Anterior cingulate cortex (tissue), 58 donors: ENCODE measurements around the gene BDNF.
"Not testable (repeated sequence)": the region's sequence is repeated elsewhere in the genome, so short reads cannot be mapped to it uniquely, and the experiment has no call there.

Experiments used
- DNase-seq, 58 donors: peaks; one replicate each; lab custom pipeline; 2025; lab: John Stamatoyannopoulos, UW

The BDNF gene

DNA sequence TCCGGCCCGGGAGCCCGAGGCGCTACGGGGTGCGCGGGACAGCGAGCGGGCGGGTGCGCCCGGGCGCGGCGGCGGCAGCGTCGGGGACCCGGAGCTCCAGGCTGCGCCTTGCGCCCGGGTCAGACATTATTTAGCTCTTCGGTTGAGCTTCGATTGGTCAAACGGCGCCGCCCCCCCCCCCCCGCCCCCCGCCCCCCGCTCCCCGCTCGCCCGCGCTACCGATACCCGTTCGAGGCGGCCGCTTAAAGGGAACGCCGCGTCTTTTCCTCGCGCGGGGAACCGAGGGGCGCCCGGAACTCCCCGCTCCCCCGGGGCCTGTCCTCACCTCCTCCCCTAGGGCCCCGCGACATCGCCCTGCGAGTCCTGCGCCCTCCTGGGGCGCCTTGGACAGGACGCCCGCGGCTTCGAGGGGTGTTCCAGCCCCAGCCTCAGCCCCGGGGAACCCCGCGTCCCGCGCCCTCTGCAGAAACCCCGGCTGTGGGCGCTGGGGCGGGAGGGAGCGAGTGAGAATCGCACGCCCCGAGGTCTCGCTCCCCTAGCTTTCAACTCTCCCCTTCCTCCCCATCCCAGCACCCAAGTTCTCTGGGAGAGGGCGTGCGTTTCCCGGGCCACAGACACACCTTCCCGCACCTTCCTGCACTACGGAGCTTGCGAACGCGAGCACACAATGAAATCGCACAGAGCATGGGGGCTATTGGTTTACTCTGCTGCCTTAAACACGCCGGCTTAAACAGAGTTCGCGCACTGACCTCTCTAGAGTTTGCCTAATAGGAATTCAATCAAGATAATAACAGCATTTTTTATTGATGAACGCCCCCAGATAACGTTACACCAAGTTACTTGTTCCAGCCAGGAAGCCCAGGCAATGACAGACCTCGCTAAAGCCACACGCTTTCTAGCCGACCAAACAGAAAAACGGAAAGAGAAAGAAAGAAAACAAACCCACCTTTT is at the start of gene BDNF:
TSS of gene BDNF (minus strand) at position 105 of the 951 bp plus-strand sequence. CDS start 41,891 bp downstream, outside the sequence.
- peak in 1 of 58 donors; percentile 21 for DNase-seq

DNA sequence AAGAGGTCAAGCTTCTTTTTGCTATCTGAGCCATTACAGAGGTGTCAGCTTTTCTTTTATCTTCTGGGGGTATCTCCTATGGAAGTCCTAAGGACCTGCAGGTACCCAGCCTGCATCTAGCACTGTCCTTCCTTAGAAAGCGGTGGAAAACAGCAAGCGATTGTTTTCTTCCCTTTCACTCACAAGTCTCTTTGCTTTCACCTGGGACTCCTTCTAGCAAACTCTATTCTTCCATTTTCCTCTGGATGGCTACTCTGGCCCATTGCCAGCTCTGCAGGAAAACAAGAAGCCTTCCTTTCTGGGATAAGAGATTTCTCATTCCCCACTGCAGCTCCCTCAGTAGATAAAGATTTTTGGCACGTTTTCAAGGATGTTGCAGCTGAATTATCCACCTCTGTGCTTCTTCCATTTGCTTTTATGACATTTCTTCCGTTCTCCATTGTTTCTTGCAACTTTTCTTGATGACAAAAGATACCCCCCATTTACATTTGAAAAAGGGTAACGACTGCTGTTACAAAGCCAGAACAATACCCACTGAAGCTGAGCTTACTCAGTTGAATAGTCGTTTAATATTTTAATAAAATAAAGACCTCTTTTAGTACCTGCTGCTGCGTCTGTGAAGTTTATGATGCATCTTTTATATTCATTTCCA is 40.2 kb upstream of the BDNF start:
- DNase-seq = no peak

DNA sequence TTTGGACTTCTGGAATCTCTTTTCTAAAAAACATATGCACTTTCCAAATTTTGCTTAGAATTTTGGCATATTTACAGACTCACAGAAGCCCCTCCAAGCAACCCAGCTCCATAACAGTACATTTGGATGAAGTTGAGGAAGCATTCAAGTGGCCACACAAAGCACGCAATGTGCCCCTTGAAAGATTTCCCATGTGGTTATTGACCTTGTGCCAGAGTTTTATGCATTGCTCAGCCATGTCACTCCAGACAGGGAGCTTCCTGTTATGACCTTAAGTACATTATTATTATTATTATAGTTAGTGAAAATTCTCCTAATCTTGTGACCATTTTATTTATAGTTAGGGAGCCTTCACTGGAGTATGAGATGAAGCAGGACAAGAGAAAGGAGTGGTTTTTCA is 35.0 kb upstream of the BDNF start:
- no peak for DNase-seq

DNA sequence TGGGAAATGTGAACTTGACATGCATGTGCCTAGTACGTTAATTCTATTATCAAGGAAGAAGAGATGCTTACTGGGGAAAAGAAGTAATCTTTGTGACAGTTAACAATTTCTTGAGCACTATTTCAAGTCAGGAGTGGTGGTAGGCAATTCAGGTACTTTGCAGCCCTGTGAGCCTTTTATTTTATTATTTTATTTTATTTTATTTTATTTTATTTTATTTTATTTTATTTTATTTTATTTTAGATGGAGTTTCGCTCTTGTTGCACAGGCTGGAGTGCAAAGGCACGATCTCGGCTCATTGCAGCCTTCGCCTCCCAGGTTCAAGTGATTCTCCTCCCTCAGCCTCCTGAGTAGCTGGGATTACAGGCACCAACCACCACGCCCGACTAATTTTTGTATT is 31.5 kb upstream of the BDNF start:
- not testable (repeated sequence) for DNase-seq

DNA sequence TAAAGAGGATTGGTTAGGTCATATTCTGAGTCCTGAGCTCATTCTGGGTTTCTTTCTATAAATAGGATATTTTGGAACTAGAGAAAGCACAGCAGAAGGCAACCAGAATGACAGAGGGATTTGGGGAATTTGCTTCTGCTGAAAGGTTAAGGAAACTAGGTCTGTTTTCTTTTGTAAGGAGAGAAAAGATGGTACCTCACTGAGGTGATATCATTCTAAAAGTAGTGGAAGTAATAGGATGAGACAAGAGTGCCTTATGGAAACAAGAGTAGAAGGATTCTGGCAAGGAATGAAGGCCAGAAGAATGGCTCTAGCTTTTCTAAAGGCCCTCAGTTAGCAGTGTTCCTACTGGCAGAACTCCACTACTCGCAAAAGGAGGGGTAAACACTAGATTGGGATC is 26.7 kb upstream of the BDNF start:
- no peak for DNase-seq

DNA sequence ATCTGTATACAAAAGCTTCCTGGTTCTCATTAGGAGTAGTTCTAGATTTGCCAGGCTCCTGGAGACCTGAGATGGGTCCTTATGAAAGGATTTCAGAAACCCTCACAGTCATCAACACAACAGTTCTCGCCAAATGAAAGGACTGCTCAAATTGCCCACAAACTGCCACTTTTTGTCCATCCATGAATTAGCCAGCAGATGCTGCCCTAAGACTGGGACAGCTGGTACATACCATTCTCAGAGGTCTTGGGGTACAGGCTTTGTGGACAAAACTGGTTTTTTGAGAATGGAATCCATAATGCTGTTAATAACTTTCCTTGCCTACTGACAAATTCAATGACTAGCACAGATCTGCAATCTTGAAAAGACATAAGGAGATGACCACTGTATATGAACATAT is 23.4 kb upstream of the BDNF start:
- no peak for DNase-seq

DNA sequence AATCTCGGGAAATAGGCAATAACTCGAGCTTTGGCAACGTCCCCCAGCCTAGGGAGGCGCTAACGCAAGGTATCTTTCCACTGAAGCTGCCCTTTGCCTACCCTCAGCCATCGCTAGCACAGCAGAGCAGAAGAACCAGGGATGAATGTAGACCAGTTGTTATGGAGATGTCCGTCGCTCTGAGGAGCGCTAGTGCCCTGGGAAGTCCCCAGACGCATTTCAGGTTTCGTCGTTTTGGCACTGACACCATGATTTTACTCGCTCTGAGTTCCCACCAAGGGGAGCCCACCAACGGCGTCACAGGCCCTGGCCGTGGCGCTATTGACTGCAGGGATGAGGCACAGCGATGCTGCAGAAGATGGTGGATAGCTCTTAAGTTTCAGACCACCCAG is 22.7 kb upstream of the BDNF start:
- peak in 1 of 58 donors; percentile 24 for DNase-seq

DNA sequence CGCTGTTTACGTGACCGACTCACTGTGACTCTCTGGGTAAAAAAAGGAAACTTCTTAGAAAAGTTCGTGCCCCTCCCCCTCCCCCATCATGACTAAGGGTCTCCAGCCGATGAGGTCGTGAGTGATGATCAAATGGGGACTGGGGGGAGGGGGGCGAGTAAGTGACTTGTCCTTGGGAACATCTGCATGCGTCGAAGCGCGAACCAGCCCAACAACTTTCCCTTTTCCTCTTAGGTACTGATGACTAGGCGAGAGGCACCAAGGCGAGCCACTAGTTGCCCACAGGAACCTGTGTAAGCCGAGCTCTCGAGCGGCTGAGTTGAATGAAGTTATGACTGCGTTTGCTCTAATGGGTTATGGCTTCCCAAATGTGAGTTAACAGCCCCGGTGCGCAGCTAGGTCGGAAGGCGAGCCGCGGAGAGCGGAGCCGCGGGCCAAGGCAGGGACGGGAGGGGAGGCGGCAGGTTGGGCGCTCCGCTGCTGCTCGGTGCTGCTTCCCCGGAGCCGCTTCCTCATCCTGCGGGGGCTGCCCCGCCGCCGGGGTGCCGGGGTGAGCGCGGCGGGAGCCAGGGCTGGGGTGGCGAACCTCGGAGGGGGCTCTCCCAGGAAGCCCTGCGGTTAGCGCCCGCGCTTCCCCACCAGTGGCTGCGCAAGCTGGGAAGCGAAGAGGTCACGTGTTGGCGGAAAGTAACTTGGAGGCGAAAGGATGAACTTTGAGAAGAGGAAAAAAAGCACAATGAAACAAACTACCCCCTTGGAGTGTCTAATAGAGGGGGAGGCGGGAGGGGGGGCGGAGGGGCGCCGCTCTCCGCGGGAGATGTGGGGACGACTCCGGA is 22.1 kb upstream of the BDNF start:
- no peak for DNase-seq

DNA sequence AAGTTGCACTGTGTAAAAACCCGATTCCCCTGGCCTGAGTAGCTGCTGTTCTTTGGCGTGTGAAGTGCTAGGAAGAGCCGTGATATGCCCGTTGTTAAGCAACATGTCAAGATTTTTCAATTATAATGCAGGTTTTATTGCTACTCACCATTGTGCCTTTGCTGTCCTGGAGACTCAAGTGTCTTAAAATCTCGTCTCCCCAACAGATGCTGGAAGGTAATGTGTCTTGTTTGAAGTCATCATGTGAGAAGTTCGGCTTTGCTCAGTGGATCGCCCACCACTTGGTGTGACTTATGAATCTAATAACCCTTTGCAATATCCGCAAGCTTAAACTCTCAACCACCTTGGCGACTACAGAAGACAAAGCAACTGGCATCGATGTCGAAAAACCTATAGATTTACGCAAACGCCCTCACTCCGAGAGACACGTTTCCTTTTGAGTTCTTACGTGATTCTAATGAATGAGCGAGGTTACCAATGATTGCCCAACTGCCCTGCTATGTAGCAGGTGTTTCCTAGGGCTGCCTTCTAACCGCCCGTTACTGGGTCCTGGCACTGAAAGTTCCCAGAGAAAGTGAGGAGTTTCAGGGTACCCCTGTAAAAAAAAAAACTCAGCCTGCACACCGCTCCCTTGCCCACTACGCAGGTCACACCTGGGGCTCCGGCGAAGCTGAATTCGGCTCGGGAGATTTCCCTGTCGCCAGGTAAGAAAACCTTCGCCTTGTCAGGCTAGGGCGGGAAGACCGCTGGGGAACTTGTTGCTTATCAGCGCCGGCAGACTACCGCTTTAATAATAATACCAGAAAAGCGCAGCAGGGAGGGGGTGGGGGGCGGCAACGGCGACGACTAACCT is 21.2 kb upstream of the BDNF start:
- no peak for DNase-seq

DNA sequence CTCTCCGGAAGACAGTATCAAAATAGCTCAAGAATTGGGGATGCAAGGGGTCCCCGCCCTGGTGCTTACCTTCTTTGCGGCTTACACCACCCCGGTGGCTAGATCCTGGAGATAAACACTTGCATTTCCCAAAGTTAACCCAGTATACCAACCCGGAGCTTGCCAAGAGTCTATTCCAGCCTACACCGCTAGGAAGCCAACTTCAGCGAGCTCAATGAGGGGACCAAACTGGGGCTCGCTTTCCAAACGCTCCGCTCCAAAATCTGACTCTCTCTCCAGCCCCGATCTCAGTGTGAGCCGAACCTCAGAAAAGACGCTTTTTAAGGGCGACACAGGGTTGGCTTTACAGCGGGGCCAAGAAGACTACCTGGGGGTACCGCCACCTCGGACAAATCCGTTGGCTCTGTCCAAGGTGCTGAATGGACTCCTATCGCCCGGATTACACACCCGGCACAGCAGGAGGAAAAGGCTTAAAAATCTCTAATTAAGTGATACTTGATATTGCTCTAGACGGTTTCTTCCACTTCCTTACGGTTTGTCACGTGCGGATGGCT is 20.1 kb upstream of the BDNF start:
- peak in 1 of 58 donors; percentile 6 for DNase-seq

DNA sequence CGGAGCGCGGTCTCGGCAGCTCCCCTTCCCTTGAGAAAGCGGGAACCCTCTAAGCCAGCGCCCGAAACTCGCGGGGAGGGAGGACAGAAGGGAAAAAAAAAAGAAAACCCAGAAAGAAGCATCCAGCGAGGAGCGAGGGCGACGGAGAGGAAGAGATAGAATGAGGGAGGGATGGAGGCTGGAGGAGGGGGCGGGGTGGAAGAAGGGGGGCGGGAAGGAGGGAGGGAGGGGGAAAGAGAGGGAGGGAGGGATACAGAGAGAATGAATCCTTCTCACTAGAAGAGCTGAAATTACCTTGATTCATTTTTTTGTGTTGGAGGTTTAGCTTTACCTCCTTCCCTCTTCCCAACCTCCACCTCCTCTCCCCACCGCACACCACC is 19.3 kb upstream of the BDNF start:
- no peak for DNase-seq

DNA sequence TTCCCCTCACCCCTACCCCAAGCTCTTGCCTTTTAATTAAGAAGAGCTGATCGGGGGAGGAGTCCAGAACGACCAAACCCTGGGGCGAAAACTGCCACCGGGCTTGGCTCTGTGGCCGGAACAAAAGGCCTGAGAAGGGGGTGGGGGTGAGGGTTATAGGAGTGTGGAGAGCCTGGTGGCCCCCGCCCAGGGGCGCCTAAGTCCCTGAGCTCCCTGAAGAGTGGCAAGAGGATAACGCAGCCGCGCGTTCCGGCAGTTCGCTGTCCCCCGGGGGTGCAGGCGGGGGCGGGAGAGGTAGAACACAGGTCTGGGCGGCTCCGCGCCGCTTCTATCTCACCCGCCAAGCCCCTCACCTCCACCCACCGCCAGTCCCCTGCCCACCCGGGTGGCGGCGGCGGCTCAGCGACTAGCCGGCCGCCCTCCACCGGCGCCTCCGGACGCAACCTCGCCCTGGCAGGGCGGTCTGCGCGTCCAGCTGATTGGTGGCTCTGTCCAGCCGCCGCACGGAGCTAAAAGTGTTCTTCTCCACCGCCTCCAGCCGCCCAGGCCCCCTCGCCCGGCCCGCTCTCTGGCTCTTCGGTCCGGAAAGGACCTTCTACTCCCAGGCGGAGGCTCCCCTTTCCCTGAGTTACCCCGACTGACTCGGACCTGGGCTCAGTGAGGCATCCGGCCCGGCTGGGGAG is 18.7 kb upstream of the BDNF start:
- DNase-seq = peak in 3 of 58 donors; percentile 9 to 53 (median 45)

DNA sequence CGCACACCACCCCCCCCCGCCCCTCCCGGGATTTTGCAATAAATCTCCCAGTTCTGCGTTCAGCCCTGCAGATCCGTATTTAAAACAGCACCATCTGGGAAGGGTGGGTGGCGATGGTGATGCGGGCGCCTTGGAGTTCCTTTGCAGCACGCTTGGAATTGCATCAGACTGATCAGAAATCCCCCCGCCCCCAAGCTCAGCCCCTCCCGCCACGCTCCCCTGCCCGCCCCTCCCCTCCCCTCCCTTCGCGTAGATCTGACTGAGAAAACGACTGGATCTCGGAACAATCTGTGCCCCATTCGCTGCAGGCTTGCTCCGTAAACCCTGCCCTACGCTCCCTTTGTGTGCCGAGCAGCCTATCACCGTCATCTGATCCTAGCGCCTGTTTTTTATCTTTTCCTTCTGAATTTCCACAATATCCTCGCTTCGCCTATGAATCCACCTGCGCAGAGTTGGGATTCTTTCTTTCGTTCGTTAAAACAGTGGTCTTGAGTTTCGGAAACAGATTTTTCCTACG is 18.1 kb upstream of the BDNF start:
- DNase-seq = peak in 31 of 58 donors; percentile 5 to 75 (median 43)

DNA sequence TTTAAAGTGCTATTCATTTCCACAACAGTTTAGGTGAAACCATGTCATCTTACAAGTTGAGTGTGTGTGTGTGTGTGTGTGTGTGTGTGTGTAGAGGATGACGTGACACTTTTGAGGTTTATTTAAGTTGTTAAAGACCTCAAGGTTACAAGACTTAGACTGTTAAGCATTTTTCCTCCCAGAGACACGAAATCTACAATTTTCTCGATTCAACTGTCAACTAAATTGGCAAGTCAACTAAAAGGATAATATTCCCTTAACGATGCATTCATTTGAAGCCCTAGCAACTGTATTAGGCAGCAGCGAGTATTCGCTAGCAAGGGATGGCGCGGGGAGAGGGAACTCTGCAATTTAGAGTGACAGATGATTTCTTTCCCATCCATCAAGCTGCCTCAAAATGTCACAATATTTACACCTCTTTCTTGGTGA is 17.6 kb upstream of the BDNF start:
- no peak for DNase-seq

DNA sequence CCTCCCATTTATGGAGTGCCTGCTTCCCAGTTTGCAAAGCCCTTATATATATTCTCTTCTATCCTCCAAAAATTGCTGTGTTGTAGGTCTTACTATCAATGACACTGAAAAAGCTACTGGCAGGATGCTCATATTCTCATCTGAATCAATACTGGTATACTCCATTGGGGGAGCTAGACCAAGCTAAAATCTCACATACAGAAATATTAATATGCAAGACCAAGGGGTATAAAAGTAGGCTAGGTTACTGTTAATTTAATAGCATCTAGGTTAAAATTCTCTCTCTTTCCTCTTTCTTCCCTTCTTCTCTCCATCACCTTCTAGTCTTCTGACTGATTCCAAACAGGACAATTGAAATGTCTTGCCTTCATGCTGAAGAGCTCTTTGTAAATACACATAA is 17.1 kb upstream of the BDNF start:
- DNase-seq = peak in 1 of 58 donors; percentile 3

DNA sequence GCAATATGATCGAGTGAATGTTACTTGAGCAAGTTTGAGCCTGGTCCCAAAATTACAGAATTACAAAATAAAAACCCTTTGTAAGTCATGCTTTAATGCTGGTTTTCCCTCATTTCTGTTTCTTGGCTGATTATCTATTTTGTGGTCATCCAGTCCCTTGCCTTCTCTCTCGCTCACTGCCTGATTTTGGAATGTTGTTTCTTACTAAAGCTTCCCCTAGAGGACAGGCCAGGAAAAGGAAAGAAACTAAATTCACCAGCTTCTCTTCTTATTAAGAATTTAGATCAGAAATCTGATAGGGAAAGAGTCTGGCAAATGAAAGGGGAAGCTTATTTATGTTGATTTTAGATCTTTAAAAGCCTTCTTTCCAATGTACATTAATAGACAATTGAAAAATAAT is 16.6 kb upstream of the BDNF start:
- peak in 1 of 58 donors; percentile 3 for DNase-seq

DNA sequence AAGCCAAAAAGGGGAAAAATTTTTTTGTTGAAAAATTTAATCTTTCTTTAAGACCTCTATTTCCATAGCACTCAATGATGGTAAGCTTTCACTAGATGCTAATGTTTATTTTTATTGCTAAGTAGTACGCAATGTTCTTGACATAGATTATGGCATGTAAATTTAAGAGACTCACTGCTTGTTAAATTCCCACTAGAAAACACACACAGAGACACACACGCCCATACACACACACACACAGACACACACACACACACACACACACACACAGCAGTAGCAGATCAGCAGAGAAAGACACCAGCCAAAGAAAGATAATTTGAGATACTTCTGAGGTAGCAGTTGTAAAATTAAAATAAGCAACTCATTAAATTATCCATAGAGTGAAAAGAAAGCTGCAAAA is 16.0 kb upstream of the BDNF start:
- no peak for DNase-seq

DNA sequence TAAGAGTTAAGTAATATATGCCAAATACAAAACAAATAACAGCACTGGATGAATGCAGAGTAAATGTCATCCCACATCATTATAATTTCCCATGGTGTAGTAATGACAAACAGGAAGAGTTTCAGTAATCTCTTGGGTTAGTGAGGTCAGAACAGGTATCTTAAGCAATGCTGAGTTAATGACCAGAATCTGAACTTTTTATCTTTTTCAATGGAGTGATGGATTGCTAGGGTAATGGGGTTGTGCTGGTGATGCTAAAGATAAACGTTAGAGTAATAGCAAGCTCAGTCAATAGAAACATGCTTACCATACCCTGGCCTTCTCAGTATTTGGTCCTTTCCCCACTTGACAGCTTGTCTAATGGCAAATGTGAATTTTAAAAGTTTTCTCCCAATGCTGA is 11.5 kb upstream of the BDNF start:
- DNase-seq = no peak

DNA sequence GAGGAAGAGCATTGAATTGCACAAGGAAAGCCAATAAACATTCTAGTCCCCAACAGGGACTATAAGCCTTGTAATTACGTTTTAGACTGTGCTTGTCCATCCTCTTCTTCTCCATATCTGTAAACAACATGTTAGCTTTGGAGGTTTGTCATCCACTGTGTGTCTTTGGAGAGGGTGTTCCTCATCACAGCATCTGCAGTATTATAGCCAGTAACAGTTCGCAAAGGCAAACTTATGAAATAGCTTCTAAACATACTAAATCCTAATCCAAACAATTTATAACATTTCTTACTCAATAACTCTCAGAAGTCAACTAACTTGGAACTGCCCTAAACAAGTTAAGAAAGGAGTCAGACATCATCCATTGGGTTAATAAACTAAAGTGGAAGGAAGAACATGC is 10.3 kb upstream of the BDNF start:
- DNase-seq = no peak
